OCI-LY7 (cell line): Measurements from ENCODE around the gene KCNE3.
A peak's percentile ranks its signal among the peaks of the same experiment; 100 is the strongest.

ENCODE experiments used
- EZH2phosphoT487 ChIP-seq: fragments of 200-600 bp; sonication (generic); IDR thresholded peaks from 2 replicates; pipeline ENCODE4 v1.6.1; 2018; ENCODE audit warnings: low read depth, borderline replicate concordance, mild to moderate bottlenecking, mixed run types, antibody characterized with exemption, low read length, moderate library complexity, mixed read lengths
- TF ChIP-seq, protein P1 (sequence below): fragments of 200-600 bp; sonication (generic); conservative IDR thresholded peaks from 2 replicates; pipeline ENCODE4 v1.5.1; 2014; ENCODE audit warnings: mild to moderate bottlenecking, antibody characterized with exemption, low read length, moderate library complexity, mixed read lengths

DNA sequence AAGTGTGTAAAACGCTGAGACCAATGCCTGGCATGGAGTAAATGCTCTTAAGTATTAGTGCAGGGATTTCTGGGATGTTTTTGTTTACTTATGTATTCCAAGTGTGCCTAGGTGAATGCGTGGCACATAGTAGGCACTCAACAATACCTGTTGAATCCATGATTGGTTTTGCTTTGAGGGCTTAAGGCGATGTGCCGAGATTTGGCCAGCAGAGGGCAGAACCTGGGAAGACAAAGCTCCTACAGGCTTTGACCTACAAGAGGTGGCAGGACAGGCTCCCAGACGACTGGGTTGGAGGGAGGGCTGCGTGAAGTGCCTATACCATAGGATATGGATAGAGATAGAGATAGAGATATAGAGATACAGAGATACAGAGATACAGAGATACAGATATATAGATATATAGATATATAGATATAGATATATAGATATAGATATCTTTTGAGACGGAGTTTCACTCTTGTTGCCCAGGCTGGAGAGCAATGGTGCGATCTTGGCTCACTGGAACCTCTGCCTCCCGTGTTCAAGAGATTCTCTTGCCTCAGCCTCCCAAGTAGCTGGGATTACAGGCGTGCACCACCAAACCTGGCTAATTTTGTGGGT is 13.9 kb downstream of the KCNE3 start:
- TF ChIP-seq, protein P1, sequence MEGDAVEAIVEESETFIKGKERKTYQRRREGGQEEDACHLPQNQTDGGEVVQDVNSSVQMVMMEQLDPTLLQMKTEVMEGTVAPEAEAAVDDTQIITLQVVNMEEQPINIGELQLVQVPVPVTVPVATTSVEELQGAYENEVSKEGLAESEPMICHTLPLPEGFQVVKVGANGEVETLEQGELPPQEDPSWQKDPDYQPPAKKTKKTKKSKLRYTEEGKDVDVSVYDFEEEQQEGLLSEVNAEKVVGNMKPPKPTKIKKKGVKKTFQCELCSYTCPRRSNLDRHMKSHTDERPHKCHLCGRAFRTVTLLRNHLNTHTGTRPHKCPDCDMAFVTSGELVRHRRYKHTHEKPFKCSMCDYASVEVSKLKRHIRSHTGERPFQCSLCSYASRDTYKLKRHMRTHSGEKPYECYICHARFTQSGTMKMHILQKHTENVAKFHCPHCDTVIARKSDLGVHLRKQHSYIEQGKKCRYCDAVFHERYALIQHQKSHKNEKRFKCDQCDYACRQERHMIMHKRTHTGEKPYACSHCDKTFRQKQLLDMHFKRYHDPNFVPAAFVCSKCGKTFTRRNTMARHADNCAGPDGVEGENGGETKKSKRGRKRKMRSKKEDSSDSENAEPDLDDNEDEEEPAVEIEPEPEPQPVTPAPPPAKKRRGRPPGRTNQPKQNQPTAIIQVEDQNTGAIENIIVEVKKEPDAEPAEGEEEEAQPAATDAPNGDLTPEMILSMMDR = peak; percentile 82
- no peak for TF ChIP-seq EZH2phosphoT487
